ENCODE measurements around the gene SLC46A3. TPM values are rescaled to one million over a fixed set of nuclear protein-coding genes. Genes with fewer than 3 reads are reported as not detected.
A peak's percentile ranks its signal among the peaks of the same experiment; 100 is the strongest.

SLC46A3 gene, protein sequence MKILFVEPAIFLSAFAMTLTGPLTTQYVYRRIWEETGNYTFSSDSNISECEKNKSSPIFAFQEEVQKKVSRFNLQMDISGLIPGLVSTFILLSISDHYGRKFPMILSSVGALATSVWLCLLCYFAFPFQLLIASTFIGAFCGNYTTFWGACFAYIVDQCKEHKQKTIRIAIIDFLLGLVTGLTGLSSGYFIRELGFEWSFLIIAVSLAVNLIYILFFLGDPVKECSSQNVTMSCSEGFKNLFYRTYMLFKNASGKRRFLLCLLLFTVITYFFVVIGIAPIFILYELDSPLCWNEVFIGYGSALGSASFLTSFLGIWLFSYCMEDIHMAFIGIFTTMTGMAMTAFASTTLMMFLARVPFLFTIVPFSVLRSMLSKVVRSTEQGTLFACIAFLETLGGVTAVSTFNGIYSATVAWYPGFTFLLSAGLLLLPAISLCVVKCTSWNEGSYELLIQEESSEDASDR
- 1 to 10 TPM; 3.3 to 3.5 (median 3.5) TPM for total RNA-seq

DNA sequence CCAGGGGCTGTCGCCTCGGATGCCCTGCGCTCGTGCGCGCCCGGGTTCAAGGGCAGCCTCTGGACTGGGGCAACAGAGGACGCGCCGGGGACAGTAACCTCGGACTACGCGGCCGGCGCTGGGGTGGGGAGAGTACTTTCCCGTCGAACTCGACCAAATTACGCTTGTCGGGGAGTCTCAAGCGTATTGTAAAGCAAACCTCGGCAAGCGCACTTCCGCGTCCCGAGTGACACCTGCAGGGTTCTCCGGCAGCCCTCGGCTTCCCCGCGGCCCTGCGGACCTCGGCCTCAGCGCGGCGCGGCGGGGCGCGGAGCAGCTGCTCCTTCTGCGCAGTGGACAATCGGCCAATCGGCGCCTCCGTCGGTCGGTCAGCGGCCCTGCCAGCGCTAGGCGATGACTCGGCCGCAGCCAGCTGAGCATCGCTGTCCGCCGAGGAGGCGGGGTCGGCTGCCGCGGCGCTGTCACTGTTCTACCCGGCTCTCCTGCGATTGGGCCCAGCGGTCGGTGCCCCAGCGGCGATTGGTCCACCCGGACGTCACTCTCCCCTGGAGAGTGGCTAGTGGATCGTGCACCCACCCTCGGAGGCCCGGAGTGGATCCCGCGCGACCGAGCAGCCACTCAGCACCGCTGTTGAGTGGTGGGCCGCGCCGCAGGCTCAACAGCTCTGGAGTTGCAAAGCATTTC is at the start of gene SLC46A3:
SLC46A3 (minus strand) TSS at position 428 of the 684 bp plus-strand sequence. CDS start 972 bp downstream, outside the sequence.
- no peaks in the 10 kb centered on the region for H3K27me3 Mint-ChIP-seq (ENCODE audit: low read depth)
- no peaks in the 10 kb centered on the region for H3K9me3 Mint-ChIP-seq
- peaks cover 33% of the 10 kb centered on the region for H3K4me1 Mint-ChIP-seq (ENCODE audit: low read depth)
- peak within 1 kb of the TSS; percentile 93 for H3K4me3 Mint-ChIP-seq
- H3K36me3 Mint-ChIP-seq (ENCODE audit: insufficient read depth) = peaks cover 3% of the 10 kb centered on the region
- peak; percentile 99 to 100 for ATAC-seq
- DNase-seq = peak; percentile 97

DNA sequence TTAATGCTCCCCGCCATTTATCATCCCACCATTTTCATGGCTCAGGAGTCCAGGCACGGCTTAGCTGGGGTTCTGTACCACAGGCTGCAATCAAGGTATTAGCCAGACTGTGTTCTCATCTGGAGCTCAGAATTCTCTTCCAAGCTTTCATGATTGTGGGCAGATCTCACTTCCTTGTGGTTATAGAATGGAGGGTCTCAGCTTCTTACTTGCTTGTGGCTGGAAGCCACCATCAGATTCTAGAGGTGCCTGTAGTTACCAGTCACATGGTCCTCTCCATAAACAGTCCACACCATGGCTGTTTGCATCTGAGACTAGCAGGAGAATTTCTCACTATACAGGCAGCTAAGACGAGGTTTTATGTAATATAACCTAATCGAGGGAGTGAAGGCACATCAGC is 45.1 kb upstream of the SLC46A3 start:
- Mint-ChIP-seq H3K36me3 (ENCODE audit: insufficient read depth) (no peaks in the 10 kb centered on the region), H3K9me3 (peaks cover 3% of the 10 kb centered on the region)
- no peak for DNase-seq

DNA sequence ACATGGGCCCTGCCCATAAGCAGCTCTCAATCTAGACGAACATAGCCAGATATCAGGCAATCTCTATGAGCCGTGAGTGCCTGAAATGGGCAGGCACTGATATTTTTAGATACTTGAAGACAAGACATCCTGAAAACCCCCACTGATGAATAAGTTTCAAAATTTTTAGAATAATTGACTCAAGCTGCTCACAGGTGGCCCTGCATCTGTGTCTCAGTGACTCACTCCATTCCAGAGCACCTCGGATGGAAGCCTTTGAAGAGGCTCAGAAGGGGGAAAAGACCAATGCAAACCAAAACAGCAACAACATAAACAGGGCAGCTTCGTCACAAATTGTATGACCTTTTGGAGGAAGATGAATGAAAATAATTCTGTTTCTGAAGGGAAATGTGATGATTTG is 42.8 kb upstream of the SLC46A3 start:
- Mint-ChIP-seq H3K27me3 (ENCODE audit: low read depth) (peaks cover 3% of the 10 kb centered on the region), H3K4me1 (ENCODE audit: low read depth) (no peaks in the 10 kb centered on the region), H3K9me3 (peaks cover 5% of the 10 kb centered on the region), H3K36me3 (ENCODE audit: insufficient read depth) (no peaks in the 10 kb centered on the region), H3K4me3 (no peak overlapping the region)
- DNase-seq = no peak
- no peak for ATAC-seq

More for the DNA sequence above, 45.1 kb upstream of the SLC46A3 start:
- ATAC-seq = no peak
- Mint-ChIP-seq H3K4me3 (no peak overlapping the region), H3K4me1 (ENCODE audit: low read depth) (no peaks in the 10 kb centered on the region), H3K27me3 (ENCODE audit: low read depth) (peaks cover 3% of the 10 kb centered on the region)

DNA sequence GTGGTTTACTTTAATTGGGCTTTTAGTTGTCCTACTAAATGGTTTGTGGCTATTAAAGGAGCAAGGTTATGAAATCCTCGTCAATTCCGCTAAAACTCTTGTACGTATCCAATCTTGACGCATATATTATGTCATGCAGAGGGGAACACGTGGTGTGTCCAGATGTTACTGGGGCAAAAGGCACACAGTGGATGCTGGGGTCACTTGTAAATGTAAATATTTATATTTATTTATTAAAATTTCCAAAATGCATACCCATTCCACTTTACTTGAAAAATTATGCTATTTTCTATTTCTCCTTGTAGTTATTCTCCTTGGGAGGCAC is 36.7 kb upstream of the SLC46A3 start:
- ATAC-seq (no peak), DNase-seq (no peak)
- Mint-ChIP-seq H3K27me3 (ENCODE audit: low read depth) (no peaks in the 10 kb centered on the region), H3K4me1 (ENCODE audit: low read depth) (peaks cover 13% of the 10 kb centered on the region), H3K9me3 (peaks cover 5% of the 10 kb centered on the region), H3K4me3 (no peak overlapping the region), H3K36me3 (ENCODE audit: insufficient read depth) (no peaks in the 10 kb centered on the region)

DNA sequence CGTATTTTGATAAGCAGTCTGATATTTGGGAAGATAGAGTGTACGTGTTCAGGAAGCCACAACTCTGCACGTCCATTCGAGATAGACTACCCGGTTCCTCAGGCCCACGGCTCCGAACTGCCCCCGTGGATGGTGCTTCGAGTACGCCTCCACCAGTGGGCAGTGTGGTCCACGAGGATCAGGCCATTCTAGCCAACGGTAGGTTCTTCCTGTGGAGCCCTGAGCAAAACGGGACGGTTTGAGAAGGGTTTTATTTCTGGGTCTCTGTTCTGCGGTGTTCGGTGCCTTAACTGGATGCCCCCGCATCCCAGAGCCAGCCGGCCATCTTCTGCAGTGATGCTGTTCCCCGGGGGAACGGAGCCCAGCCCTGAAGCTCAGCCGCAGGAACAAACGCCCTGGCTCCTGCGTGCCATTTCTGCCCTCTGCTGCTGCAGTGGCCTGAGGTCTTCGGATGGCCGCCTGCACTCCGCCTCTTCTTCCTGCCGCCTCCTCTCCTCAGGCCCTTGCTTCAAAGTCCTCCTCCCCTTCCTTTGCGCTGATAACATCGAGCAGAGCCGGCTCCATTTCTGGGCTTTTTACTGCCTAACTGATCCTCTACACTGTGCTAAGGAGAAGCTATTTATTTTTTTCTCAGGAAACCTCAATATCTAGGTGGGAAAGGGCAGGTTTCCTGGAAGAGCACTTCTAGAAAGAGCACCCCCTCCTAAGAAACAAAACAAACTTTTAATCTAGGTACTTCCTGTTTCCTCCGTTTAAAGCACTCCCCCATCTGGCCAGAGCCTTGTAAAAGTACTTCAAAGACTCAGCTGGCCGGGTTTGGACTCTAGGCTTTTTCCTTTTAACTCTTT is 36.2 kb upstream of the SLC46A3 start:
- peaks cover 13% of the 10 kb centered on the region for H3K4me1 Mint-ChIP-seq (ENCODE audit: low read depth)
- ATAC-seq = no peak
- no peaks in the 10 kb centered on the region for H3K27me3 Mint-ChIP-seq (ENCODE audit: low read depth)
- peak overlapping the region; percentile 75 for H3K4me3 Mint-ChIP-seq
- no peaks in the 10 kb centered on the region for H3K36me3 Mint-ChIP-seq (ENCODE audit: insufficient read depth)
- DNase-seq = no peak
- peaks cover 5% of the 10 kb centered on the region for H3K9me3 Mint-ChIP-seq

DNA sequence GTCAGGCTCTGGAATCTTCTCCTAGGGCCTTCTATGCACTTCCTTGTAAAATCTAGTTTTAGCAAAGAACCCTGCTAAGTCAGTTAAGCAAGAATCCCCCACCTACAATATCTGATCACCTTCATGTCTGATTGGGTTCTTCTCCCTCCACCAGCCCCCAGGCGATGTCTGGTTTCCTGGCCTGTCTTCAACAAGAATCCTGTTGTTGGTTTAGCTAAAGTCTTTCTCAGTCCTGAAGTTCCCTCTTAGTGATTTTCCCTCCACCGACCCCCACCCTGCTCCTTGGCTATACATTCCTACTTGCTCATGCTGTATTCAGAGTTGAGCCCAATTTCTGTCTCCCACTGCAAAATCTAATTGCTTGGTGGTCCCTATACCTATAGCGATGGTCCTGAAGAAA is 35.2 kb upstream of the SLC46A3 start:
- DNase-seq = no peak
- no peak for ATAC-seq
- H3K4me3 Mint-ChIP-seq = no peak overlapping the region
- no peaks in the 10 kb centered on the region for H3K36me3 Mint-ChIP-seq (ENCODE audit: insufficient read depth)
- H3K4me1 Mint-ChIP-seq (ENCODE audit: low read depth) = peaks cover 13% of the 10 kb centered on the region
- H3K9me3 Mint-ChIP-seq = peaks cover 3% of the 10 kb centered on the region
- H3K27me3 Mint-ChIP-seq (ENCODE audit: low read depth) = no peaks in the 10 kb centered on the region

DNA sequence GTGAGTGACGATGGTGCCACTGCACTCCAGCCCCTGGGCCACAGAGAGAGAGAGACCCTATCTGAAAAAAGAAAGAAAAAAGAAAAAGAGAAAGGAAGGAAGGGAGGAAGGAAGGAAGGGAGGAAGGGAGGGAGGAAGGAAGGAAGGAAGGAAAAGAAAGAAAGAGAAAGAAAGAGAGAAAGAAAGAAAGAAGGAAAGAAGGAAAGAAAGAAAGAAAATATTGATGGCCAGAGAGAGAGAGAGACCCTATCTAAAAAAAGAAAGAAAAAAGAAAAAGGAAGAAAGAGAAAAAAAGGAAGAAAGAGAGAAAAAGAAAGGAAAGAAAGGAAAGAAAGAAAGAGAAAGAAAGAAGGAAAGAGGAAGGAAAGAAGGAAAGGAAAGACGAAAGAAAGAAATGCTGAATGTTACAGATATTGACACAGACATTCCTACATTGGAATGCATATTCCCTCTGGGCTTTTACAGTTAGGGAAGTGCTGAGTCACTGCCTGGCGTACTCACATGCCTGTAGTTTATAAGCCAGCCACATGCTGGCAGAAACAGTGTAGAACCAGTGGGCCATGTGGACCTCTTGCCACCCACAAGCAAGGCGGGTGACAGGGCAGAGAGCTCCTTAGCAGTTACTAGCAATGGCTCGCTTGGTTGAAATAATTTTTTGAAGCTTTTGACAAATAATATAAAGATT is 34.6 kb upstream of the SLC46A3 start:
- H3K27me3 Mint-ChIP-seq (ENCODE audit: low read depth) = no peaks in the 10 kb centered on the region
- H3K4me3 Mint-ChIP-seq = no peak overlapping the region
- no peaks in the 10 kb centered on the region for H3K9me3 Mint-ChIP-seq
- ATAC-seq = no peak
- no peaks in the 10 kb centered on the region for H3K36me3 Mint-ChIP-seq (ENCODE audit: insufficient read depth)
- H3K4me1 Mint-ChIP-seq (ENCODE audit: low read depth) = peaks cover 13% of the 10 kb centered on the region
- DNase-seq = no peak

- Mint-ChIP-seq H3K9me3 (no peaks in the 10 kb centered on the region), H3K27me3 (ENCODE audit: low read depth) (no peaks in the 10 kb centered on the region), H3K4me3 (no peak overlapping the region), H3K36me3 (ENCODE audit: insufficient read depth) (no peaks in the 10 kb centered on the region), H3K4me1 (ENCODE audit: low read depth) (peaks cover 13% of the 10 kb centered on the region)
- no peak for DNase-seq
- no peak for ATAC-seq
Measured at GRCh38 chr13:28751175-28751960, 32.6 kb upstream of the SLC46A3 start.

DNA sequence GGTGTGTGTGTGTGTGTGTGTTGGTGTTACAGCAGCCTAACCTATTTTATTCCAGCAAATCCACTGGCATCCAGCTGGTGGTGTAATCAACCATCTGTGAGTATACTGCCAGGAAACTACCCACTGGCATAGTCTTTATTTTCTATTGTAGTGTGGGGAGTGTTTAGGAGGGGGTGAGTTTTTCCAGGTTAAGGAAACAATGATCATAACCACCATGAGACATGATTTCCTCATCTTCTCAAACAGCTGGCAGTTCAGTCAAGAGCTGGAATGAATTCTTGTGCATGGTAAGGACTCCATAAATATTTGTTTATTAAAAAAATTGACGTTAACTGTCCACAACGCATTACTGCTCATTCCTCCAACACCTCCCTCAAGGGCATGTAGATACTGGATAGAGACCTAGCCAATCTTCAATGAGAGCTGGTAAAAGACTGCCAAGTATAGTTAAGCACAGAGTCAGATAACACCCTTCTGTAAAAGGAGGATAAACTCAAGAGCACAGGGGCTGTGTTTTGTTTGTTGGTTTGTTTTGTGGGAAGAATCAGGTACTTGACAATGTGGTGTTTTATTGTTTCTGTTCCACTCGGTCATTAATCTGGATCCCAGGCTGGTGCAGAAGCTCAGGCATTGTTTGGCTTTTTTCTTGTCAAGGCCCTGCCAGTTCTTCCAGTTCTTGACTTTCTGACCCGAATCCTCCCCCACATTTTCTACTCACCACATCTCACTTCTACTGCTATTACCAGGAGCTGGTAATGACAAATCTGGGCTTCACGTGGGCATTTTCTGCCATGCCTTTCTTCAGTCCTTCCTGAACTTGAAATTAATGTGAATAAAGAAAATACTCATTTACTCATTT is 31.6 kb upstream of the SLC46A3 start:
- ATAC-seq (no peak), DNase-seq (no peak)
- H3K4me1 Mint-ChIP-seq (ENCODE audit: low read depth) = peaks cover 12% of the 10 kb centered on the region
- H3K27me3 Mint-ChIP-seq (ENCODE audit: low read depth) = no peaks in the 10 kb centered on the region
- H3K9me3 Mint-ChIP-seq = no peaks in the 10 kb centered on the region
- no peak overlapping the region for H3K4me3 Mint-ChIP-seq
- no peaks in the 10 kb centered on the region for H3K36me3 Mint-ChIP-seq (ENCODE audit: insufficient read depth)

- no peak overlapping the region for H3K4me3 Mint-ChIP-seq
- H3K36me3 Mint-ChIP-seq (ENCODE audit: insufficient read depth) = no peaks in the 10 kb centered on the region
- H3K9me3 Mint-ChIP-seq = no peaks in the 10 kb centered on the region
- no peaks in the 10 kb centered on the region for H3K4me1 Mint-ChIP-seq (ENCODE audit: low read depth)
- DNase-seq (no peak), ATAC-seq (no peak)
- H3K27me3 Mint-ChIP-seq (ENCODE audit: low read depth) = no peaks in the 10 kb centered on the region
Measured at GRCh38 chr13:28747851-28748250, 29.1 kb upstream of the SLC46A3 start.

GRCh38 chr13:28746287-28746612 is 27.5 kb upstream of the SLC46A3 start:
- no peaks in the 10 kb centered on the region for H3K4me1 Mint-ChIP-seq (ENCODE audit: low read depth)
- H3K27me3 Mint-ChIP-seq (ENCODE audit: low read depth) = no peaks in the 10 kb centered on the region
- H3K36me3 Mint-ChIP-seq (ENCODE audit: insufficient read depth) = no peaks in the 10 kb centered on the region
- no peak for ATAC-seq
- H3K4me3 Mint-ChIP-seq = no peak overlapping the region
- H3K9me3 Mint-ChIP-seq = no peaks in the 10 kb centered on the region
- DNase-seq = no peak

DNA sequence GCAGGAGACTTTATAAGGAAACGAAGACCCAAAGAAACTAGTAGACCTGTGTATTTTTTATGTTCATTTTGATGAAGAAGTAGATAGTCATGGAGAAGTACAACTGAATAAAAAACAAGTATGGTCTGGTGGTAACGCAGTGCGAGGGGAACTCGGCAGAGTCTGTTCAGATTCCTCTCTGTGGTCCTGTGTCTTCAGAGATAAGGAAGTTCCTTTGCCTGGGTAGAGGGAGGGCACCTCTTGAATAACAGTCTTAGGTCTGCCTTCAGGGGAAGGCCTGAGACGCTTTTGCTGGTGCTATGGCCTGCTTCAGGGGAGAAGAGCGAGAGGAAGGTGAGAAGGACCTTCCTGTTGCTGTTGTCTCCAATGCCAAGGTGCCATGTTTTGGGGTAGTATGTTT is 25.9 kb upstream of the SLC46A3 start:
- DNase-seq (no peak), ATAC-seq (no peak)
- H3K9me3 Mint-ChIP-seq = no peaks in the 10 kb centered on the region
- H3K4me1 Mint-ChIP-seq (ENCODE audit: low read depth) = no peaks in the 10 kb centered on the region
- H3K36me3 Mint-ChIP-seq (ENCODE audit: insufficient read depth) = no peaks in the 10 kb centered on the region
- H3K27me3 Mint-ChIP-seq (ENCODE audit: low read depth) = no peaks in the 10 kb centered on the region
- no peak overlapping the region for H3K4me3 Mint-ChIP-seq

- Mint-ChIP-seq H3K9me3 (no peaks in the 10 kb centered on the region), H3K4me1 (ENCODE audit: low read depth) (no peaks in the 10 kb centered on the region), H3K27me3 (ENCODE audit: low read depth) (no peaks in the 10 kb centered on the region), H3K36me3 (ENCODE audit: insufficient read depth) (no peaks in the 10 kb centered on the region), H3K4me3 (no peak overlapping the region)
- DNase-seq (no peak), ATAC-seq (no peak)
Measured at GRCh38 chr13:28744091-28744536, 25.3 kb upstream of the SLC46A3 start.

Measured in activated T-cell treated with anti-CD3 and anti-CD28 coated beads, Interleukin-2, amount 50 U/mL, for 4 hours (primary cell).